HEK293 (cell line): ENCODE results near the gene TRA2B.

ENCODE experiments used
- CTCF ChIA-PET: fragments of 350-600 bp; formaldehyde crosslinking; extraction: SDS; loops from one replicate; lab custom pipeline; 2021; ENCODE audit warnings: antibody characterized with exemption; lab: Yijun Ruan, JAX
- POLR2A ChIA-PET: fragments of 300-600 bp; formaldehyde crosslinking; extraction: SDS; loops from one replicate; lab custom pipeline; 2020; ENCODE audit warnings: antibody characterized with exemption, inconsistent platforms; lab: Yijun Ruan, JAX
- H3K27ac ChIP-seq: fragments of 200-500 bp; sonication (Bioruptor generic); 2 replicates; pipeline ENCODE4 v1.5.1; 2014; ENCODE audit warnings: low read depth, low read length, control low read depth, inconsistent platforms; ENCODE audit errors: extremely low read depth
- H3K36me3 ChIP-seq, 2 experiments: fragments of 200-500 bp in 1 of 2; sonication (Bioruptor generic) in 1 of 2; 1 replicate in 1 of 2; 2 replicates in 1 of 2; pipeline ENCODE4 v1.5.1; 2014 to 2017; ENCODE audit warnings: inconsistent platforms in 2 of 2, low read length in 2 of 2; ENCODE audit not compliant: control insufficient read depth in 2 of 2, insufficient read depth in 1 of 2
- H3K4me1 ChIP-seq: fragments of 200-500 bp; sonication (Bioruptor generic); 2 replicates; pipeline ENCODE4 v1.5.1; 2014; ENCODE audit warnings: mild to moderate bottlenecking, low read length, inconsistent platforms; ENCODE audit not compliant: control insufficient read depth, insufficient read depth
- H3K4me3 ChIP-seq: 2 replicates; pipeline ENCODE4 v1.5.1; 2011; ENCODE audit warnings: low read depth, mild to moderate bottlenecking, control low read depth, low read length, moderate library complexity
- H3K9me3 ChIP-seq: fragments of 200-500 bp; sonication (Bioruptor generic); 2 replicates; pipeline ENCODE4 v1.5.1; 2014; ENCODE audit warnings: low read depth, low read length, inconsistent platforms; ENCODE audit not compliant: control insufficient read depth, insufficient read depth
- KLF1 ChIP-seq: fragments of 450-650 bp; formaldehyde crosslinking; IDR thresholded peaks from 2 replicates; pipeline ENCODE4 v1.5.1; 2016; ENCODE audit warnings: missing biosample characterization, missing genetic modification characterization
- OSR2 ChIP-seq: fragments of 450-650 bp; formaldehyde crosslinking; IDR thresholded peaks from 2 replicates; pipeline ENCODE4 v1.5.1; 2016; ENCODE audit warnings: missing biosample characterization, missing genetic modification characterization
- PATZ1 ChIP-seq: fragments of 450-650 bp; formaldehyde crosslinking; IDR thresholded peaks from 2 replicates; pipeline ENCODE4 v1.5.1; 2016; ENCODE audit warnings: missing biosample characterization, missing genetic modification characterization
- PRDM1 ChIP-seq: fragments of 450-650 bp; formaldehyde crosslinking; IDR thresholded peaks from 2 replicates; pipeline ENCODE4; 2016; ENCODE audit warnings: missing biosample characterization, missing genetic modification characterization
- PRDM6 ChIP-seq: fragments of 450-650 bp; formaldehyde crosslinking; IDR thresholded peaks from 2 replicates; pipeline ENCODE4 v1.5.1; 2017; ENCODE audit warnings: missing biosample characterization, missing genetic modification characterization
- SCRT1 ChIP-seq: fragments of 450-650 bp; formaldehyde crosslinking; IDR thresholded peaks from 2 replicates; pipeline ENCODE4 v1.5.1; 2016; ENCODE audit warnings: missing biosample characterization, missing genetic modification characterization, borderline replicate concordance
- ZBTB8A ChIP-seq: fragments of 450-650 bp; formaldehyde crosslinking; IDR thresholded peaks from 2 replicates; pipeline ENCODE4 v1.5.1; 2016; ENCODE audit warnings: missing biosample characterization, missing genetic modification characterization
- ZFHX2 ChIP-seq: fragments of 450-650 bp; formaldehyde crosslinking; conservative IDR thresholded peaks from 2 replicates; pipeline ENCODE4 v1.5.1; 2016; ENCODE audit warnings: missing biosample characterization, missing genetic modification characterization
- ZNF121 ChIP-seq: fragments of 450-650 bp; formaldehyde crosslinking; IDR thresholded peaks from 2 replicates; pipeline ENCODE4 v1.5.1; 2016; ENCODE audit warnings: missing biosample characterization, missing genetic modification characterization
- ZNF174 ChIP-seq: fragments of 450-650 bp; formaldehyde crosslinking; IDR thresholded peaks from 2 replicates; pipeline ENCODE4 v1.5.0; 2017; ENCODE audit warnings: missing biosample characterization, mild to moderate bottlenecking, missing genetic modification characterization
- ZNF19 ChIP-seq: fragments of 450-650 bp; formaldehyde crosslinking; IDR thresholded peaks from 2 replicates; pipeline ENCODE4; 2016; ENCODE audit warnings: missing biosample characterization, missing genetic modification characterization, low read depth
- ZNF362 ChIP-seq: fragments of 450-650 bp; formaldehyde crosslinking; IDR thresholded peaks from 2 replicates; pipeline ENCODE4 v1.5.1; 2016; ENCODE audit warnings: missing biosample characterization, missing genetic modification characterization
- ZNF398 ChIP-seq: fragments of 450-650 bp; formaldehyde crosslinking; IDR thresholded peaks from 2 replicates; pipeline ENCODE4 v1.5.1; 2017; ENCODE audit warnings: missing biosample characterization, missing genetic modification characterization
- ZNF404 ChIP-seq: fragments of 450-650 bp; formaldehyde crosslinking; IDR thresholded peaks from 2 replicates; pipeline ENCODE4 v1.5.1; 2017; ENCODE audit warnings: missing biosample characterization, missing genetic modification characterization
- ZNF561 ChIP-seq: fragments of 450-650 bp; IDR thresholded peaks from 2 replicates; pipeline ENCODE4 v1.5.1; 2018; ENCODE audit warnings: missing biosample characterization, missing genetic modification characterization, borderline replicate concordance
- ZNF677 ChIP-seq: fragments of 450-650 bp; IDR thresholded peaks from 2 replicates; pipeline ENCODE4 v1.5.0; 2018; ENCODE audit warnings: missing biosample characterization, mild to moderate bottlenecking, missing genetic modification characterization, moderate library complexity
- ZSCAN23 ChIP-seq: fragments of 450-650 bp; formaldehyde crosslinking; IDR thresholded peaks from 2 replicates; pipeline ENCODE4 v1.5.1; 2016; ENCODE audit warnings: missing biosample characterization, missing genetic modification characterization

TRA2B gene

GRCh38 chr3:185961675-185962232, 23.9 kb upstream of the TRA2B start (continued):
- no peak for TF ChIP-seq ZSCAN23 (tag by site-specific recombination)

- Histone ChIP-seq H3K4me1 (no peaks in the 10 kb centered on the region), H3K4me3 (no peak overlapping the region), H3K9me3 (no peaks in the 10 kb centered on the region), H3K27ac (no peak overlapping the region)
- no peak for TF ChIP-seq ZNF404
- TF ChIP-seq KLF1 (tag by site-specific recombination), result peak; percentile 63
- TF ChIP-seq, all 188 proteins: peak for 1
- POLR2A ChIA-PET, result interaction anchor here (2.2 kb wide), 1 partner anchor 23 kb away, joined by 7 read pairs; the partner anchor contains the start of gene TRA2B
- no peaks in the 10 kb centered on the region for H3K36me3 ChIP-seq
- CTCF ChIA-PET, result interaction anchor here (0.7 to 1.2 kb wide), 3 partner anchors 16 to 18 kb away, joined by 3 to 6 read pairs (median 4); no protein-coding TSS in a partner anchor
Measured at GRCh38 chr3:185960522-185961288, 22.9 kb upstream of the TRA2B start.

- Histone ChIP-seq H3K4me3 (no peak overlapping the region; the same call in 1 of the 2 replicates), H3K4me1 (no peaks in the 10 kb centered on the region), H3K9me3 (no peaks in the 10 kb centered on the region), H3K36me3 (no peaks in the 10 kb centered on the region), H3K27ac (no peak overlapping the region)
- POLR2A ChIA-PET, result interaction anchor here (2.2 kb wide), 1 partner anchor 22 kb away, joined by 7 read pairs; the partner anchor contains the start of gene TRA2B
- CTCF ChIA-PET, result interaction anchor here (0.6 to 1.2 kb wide), 4 partner anchors 17 to 657 kb away, joined by 3 to 7 read pairs (median 5); no protein-coding TSS in a partner anchor
- 0 out of 2 replicates have a peak, but pooled peaks have one; percentile 10 for TF ChIP-seq PATZ1 (tag by site-specific recombination)
- no peak for TF ChIP-seq ZNF677 (tag by site-specific recombination)
- peak; percentile 55; the same call in 1 of the 2 replicates for TF ChIP-seq ZNF362
- TF ChIP-seq ZNF404, result no peak
- TF ChIP-seq ZNF398 (tag by site-specific recombination), result 0 out of 2 replicates have a peak, but pooled peaks have one; percentile 15
- peak; percentile 33; the same call in 1 of the 2 replicates for TF ChIP-seq OSR2 (tag by site-specific recombination)
- TF ChIP-seq ZNF174 (tag by site-specific recombination), result no peak
- TF ChIP-seq ZNF121 (tag by site-specific recombination), result no peak
- peak; percentile 35; the same call in 1 of the 2 replicates for TF ChIP-seq ZFHX2 (tag by site-specific recombination)
- 0 out of 2 replicates have a peak, but pooled peaks have one; percentile 30 for TF ChIP-seq ZBTB8A (tag by site-specific recombination)
- peak; percentile 51; the same call in 1 of the 2 replicates for TF ChIP-seq ZNF561 (tag by site-specific recombination)
- TF ChIP-seq ZNF19, result no peak
- TF ChIP-seq PRDM1 (tag by site-specific recombination), result peak; percentile 91
- TF ChIP-seq SCRT1, result peak; percentile 91
- peak; percentile 79 for TF ChIP-seq PRDM6 (tag by site-specific recombination)
Measured at GRCh38 chr3:185959609-185960521, 22.1 kb upstream of the TRA2B start.
